Measurements from ENCODE around the gene NUP85.

The NUP85 gene

DNA sequence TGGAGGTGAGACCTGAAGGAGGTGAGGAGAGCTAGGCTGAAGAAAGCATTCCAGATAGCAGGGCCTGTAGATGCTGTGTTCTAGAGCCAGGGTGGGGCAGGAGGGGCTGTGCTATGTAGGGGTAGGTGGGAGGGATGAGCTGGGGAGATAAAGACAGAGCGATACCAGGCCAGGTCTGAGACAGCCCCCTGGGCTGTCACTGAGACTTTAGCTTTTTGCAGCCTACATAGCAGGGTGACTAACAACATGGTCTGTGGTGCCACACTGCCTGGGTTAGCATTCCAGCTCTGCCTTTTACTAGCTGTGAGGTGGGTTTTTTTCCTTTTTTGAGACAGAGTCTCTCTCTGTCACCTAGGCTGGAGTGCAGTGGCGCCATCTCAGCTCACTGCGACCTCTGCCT is 14.3 kb downstream of the NUP85 start:
- TF ChIP-seq, protein P1, sequence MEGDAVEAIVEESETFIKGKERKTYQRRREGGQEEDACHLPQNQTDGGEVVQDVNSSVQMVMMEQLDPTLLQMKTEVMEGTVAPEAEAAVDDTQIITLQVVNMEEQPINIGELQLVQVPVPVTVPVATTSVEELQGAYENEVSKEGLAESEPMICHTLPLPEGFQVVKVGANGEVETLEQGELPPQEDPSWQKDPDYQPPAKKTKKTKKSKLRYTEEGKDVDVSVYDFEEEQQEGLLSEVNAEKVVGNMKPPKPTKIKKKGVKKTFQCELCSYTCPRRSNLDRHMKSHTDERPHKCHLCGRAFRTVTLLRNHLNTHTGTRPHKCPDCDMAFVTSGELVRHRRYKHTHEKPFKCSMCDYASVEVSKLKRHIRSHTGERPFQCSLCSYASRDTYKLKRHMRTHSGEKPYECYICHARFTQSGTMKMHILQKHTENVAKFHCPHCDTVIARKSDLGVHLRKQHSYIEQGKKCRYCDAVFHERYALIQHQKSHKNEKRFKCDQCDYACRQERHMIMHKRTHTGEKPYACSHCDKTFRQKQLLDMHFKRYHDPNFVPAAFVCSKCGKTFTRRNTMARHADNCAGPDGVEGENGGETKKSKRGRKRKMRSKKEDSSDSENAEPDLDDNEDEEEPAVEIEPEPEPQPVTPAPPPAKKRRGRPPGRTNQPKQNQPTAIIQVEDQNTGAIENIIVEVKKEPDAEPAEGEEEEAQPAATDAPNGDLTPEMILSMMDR (IDR thresholded peaks at IDR 0.05; ENCODE audit: low read depth, low read length, missing control alignments) = no peak
- in situ Hi-C loops (cut with HindIII; ENCODE audit: low sequenced_read_pairs) = no loop called here
- no peak overlapping the region for H3K4me3 ChIP-seq (ENCODE audit: low read depth, low read length)
- no peak for DNase-seq (ENCODE audit: low read depth)

DNA sequence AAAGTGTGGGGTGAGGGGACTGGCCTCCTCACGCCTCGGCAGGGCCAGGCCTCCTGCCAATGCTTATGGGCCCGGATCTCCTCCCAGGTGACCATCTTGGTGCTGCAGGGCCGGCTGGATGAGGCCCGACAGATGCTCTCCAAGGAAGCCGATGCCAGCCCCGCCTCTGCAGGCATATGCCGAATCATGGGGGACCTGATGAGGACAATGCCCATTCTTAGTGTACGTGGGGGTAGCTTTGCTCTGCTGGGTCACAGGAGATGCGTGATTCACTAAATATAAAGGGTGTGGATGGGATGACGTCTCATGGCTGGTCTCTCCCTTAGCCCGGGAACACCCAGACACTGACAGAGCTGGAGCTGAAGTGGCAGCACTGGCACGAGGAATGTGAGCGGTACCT is 19.5 kb downstream of the NUP85 start:
- TF ChIP-seq, protein P1 (IDR thresholded peaks at IDR 0.05; ENCODE audit: low read depth, low read length, missing control alignments) = no peak
- DNase-seq (ENCODE audit: low read depth) = no peak
- no peak overlapping the region for H3K4me3 ChIP-seq (ENCODE audit: low read depth, low read length)
- in situ Hi-C loops (cut with HindIII; ENCODE audit: low sequenced_read_pairs) = no loop called here

DNA sequence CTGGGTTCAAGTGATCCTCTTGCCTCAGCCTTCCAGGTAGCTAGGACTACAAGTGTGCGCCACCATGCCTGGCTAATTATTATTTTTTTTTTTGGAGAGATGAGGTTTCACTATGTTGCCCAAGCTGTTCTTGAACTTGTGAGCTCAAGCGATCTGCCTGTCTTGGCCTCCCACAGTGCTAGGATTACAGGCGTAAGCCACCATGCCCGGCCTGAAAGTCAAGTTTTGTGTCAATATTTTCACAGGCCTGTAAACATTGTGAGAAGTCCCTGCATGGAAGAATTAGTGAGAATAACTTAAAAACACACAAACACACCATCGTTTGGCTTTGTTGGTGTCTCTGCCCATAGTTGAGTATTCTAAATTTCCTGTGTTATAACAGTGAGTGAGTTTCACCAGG is 22.2 kb downstream of the NUP85 start:
- in situ Hi-C loops (cut with HindIII; ENCODE audit: low sequenced_read_pairs) = no loop called here

DNA sequence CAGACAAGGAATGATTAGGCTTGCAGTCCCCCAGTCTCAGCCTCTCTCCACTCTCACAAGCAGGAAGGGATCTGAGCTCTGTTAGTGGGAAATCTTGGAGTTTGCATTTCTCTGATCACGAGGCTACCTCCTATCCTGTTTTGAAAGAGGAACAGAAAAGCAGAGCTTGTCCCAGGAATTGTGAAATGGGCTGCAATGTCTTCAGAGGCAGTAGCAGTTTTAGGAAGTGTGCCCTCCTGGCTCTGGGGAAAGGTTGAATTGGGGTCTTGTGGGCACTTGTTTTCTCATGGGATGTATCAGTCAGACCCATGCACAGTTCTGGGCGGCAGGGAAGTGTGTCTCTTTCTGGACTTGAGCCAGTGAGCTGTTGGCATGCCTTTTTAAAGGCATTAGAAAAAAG is 22.8 kb downstream of the NUP85 start:
- no peak for DNase-seq (ENCODE audit: low read depth)
- H3K4me3 ChIP-seq (ENCODE audit: low read depth, low read length) = no peak overlapping the region
- TF ChIP-seq, protein P1 (IDR thresholded peaks at IDR 0.05; ENCODE audit: low read depth, low read length, missing control alignments) = no peak
- in situ Hi-C loops (cut with HindIII; ENCODE audit: low sequenced_read_pairs) = no loop called here

More for the DNA sequence above, 22.2 kb downstream of the NUP85 start:
- DNase-seq (ENCODE audit: low read depth) = no peak
- H3K4me3 ChIP-seq (ENCODE audit: low read depth, low read length) = no peak overlapping the region
- TF ChIP-seq, protein P1 (IDR thresholded peaks at IDR 0.05; ENCODE audit: low read depth, low read length, missing control alignments) = no peak

DNA sequence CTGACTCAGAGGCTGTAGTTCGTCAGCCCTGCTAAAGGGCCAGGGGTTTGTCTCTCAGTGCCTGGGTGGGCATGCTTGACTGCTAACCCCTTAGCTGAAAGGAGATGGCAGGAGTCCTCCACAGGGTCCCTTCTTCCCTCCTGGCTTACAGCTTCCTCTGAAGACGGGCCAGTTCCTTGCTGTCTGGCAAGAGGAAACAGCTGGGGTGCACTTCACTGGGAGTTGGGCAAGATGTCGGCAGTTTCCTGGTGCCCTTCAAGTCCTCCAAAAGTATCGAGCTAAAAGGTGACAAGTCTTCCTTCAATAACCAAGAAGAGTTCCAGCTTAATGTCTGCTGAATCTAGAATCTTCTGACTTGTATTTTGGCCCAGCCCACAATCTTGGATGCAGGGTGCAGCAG is 23.4 kb downstream of the NUP85 start:
- H3K4me3 ChIP-seq (ENCODE audit: low read depth, low read length) = no peak overlapping the region
- TF ChIP-seq, protein P1 (IDR thresholded peaks at IDR 0.05; ENCODE audit: low read depth, low read length, missing control alignments) = no peak
- in situ Hi-C loops (cut with HindIII; ENCODE audit: low sequenced_read_pairs) = no loop called here

DNA sequence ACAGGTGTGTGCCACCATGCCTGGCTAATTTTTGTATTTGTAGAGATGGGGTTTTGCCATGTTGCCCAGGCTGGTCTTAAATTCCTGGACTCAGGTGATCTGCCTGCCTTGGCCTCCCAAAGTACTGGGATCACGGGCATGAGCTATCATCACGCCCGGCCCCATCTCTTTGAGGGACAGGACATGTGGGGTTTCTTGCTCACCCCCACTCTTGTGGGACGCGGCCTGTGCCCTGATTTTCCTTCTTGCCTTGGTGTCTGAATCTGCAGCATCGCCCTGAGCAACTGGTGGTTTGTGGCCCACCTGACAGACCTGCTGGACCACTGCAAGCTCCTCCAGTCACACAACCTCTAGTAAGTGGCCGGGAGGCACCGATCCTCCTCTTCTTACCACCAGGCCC is 25.6 kb downstream of the NUP85 start:
- in situ Hi-C loops (cut with HindIII; ENCODE audit: low sequenced_read_pairs) = no loop called here
- no peak overlapping the region for H3K4me3 ChIP-seq (ENCODE audit: low read depth, low read length)
- TF ChIP-seq, protein P1 (IDR thresholded peaks at IDR 0.05; ENCODE audit: low read depth, low read length, missing control alignments) = no peak
- no peak for DNase-seq (ENCODE audit: low read depth)

More for the DNA sequence above, 23.4 kb downstream of the NUP85 start:
- DNase-seq (ENCODE audit: low read depth) = no peak
